Stimulated activated naive CD8-positive, alpha-beta T cell treated with anti-CD3 and anti-CD28 coated beads, Interleukin-15, Interleukin-2, amounts not matched to agents 100 U/mL and 50 U/mL, for 24 hours (primary cell): ENCODE results near the gene SCTR.
A peak's percentile ranks its signal among the peaks of the same experiment; 100 is the strongest.

ENCODE experiments used
- ATAC-seq: fragments of 150-1000 bp; cut with Tn5 transposase; one replicate; pipeline ENCODE4 v1.10.0; 2021
- DNase-seq: peaks from one replicate; pipeline ENCODE4 v3.0.0; 2021

SCTR gene

DNA sequence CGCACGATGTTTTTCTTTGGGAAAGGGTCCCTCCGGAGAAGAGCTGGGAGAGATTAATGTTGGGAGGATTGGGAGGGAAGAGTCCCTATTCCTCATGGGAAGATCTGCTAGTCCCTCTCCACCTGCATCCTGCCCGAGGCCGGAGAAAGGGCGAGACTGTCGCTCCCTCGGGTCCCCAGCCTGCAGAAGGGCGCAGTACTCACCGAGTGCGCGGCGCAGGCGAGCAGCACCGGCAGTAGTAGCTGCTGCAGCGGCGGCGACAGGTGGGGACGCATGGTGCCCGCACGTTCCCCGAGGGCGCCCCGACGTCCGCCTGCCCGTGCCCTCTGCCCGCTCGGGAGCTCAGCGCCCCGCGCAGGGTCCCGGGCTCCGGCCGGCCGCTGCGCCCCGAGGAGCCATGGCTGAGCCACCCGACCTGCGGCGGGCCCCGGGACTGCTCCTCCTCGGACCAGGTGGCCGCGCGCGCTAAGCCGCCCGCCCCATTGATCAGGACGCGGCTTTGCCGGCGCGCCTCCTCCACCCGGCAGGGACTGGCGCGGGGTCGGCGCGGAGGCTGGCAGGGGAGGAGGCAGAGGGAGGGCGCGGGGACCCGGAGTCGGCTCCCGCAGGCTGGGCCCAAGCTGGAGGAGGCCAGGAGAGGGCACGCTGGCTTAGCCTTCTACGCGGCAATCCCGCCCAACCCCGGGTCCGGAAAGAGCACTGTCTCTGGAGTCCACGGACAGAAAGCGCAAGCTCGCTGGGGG lies at the start of gene SCTR:
Gene SCTR (minus strand): TSS at position 532 of the 743 bp plus-strand sequence. CDS start 257 bp downstream, at position 275.
- ATAC-seq (no peak), DNase-seq (no peak)

DNA sequence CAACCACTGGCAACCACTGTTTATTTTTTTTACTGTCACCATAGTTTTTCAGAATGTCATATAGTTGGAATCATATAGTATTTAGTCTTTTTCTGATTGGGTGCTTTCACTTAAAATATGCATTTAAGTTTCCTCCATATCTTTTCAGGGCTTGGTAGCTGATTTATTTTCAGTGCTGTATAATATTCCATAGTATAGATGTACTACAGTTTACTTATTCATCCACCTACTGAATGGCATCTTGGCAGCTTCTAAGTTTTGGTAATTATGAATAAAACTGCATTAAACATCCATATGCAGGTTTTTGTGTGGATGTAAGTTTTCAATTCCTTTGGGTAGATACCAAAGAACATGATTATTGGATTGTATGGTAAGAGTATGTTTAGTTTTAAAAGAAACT lies 43.0 kb upstream of the SCTR start:
- no peak for DNase-seq
- no peak for ATAC-seq

DNA sequence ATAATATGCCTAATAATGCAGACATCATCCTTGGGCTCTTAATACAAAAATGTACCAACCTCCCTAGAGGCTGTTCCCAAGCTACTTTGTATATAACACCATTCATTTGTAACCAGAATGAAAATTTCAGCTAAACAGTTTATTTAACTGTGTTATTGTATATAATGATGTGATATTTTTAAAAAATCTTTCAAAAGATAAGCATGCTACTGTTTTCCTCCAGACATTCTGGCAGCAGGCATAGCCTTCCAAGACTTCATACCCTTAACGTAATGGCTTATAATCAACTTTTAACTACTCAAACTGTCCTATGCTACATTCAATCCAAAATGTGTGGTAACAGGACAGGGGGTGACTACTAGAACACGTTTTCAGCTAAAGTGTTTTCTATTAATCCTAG lies 41.2 kb upstream of the SCTR start:
- DNase-seq (no peak), ATAC-seq (no peak)

DNA sequence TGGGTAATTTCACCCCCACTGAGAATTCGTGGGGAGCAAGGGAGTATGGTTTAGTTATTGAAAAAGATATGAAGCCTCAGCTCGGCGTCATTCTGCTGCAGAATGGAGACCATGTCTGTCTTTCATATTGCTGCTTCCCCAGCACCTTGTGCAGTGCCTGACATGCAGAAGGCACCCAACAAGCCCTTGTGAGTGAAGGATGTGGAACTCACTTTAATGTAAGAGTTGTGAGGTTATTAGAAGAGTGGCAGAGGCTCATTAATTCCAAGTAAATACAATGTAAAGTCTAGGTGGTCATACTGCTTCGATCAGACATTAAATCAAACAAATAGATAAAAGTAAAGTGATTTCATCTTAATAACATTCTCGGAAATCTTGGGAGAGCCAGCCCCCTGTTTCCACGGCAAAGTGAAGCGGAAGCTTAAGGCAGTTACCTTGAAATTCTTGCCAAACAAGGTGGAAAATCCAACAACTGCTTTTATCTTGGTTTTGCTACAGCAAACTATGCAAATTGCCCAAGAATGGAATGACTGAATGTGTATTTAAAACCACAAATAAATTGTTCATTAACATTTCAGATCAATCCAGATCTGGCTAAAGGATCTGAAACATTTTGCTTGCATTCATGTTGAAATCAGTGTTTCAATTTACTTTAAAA lies 29.5 kb upstream of the SCTR start:
- ATAC-seq (no peak), DNase-seq (no peak)

DNA sequence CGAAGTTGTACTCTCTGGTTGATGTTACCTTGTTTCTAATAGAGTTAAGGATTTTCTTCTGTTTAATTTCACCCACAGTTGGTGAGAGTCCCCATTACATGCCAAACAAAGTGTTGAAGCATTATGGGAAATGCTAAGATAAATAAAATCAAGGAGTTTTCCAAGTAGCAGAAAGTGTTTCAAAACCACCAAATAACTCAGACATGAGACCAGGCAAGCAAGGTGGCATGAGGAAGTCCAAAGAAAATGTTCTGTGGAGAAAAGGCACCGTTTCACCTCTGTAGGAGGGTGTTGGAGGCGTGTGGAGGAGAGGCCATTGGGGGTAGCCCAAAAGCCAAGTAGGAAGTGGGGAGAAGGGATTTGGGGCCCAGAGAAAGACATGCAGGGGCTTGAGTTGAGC lies 28.6 kb upstream of the SCTR start:
- DNase-seq: no peak

DNA sequence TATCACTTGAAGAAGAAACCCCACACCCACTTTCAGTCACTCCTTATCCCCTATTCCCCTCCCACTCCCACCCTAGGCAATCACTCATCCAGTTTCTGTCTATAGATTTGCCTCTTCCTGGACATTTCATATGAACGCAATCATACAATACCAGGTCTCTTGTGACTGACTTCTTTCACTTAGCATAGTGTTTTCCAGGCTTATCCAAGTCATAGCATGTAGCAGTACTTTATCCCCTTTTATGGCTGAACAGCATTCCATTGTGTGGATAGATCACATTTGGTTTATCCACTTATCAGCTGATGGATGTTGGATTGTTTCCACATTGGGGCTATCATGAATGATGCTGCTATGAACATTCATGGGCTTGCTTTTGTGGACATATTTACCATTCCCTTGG lies 26.6 kb upstream of the SCTR start:
- DNase-seq (no peak), ATAC-seq (no peak)

More for the DNA sequence above, 28.6 kb upstream of the SCTR start:
- no peak for ATAC-seq

DNA sequence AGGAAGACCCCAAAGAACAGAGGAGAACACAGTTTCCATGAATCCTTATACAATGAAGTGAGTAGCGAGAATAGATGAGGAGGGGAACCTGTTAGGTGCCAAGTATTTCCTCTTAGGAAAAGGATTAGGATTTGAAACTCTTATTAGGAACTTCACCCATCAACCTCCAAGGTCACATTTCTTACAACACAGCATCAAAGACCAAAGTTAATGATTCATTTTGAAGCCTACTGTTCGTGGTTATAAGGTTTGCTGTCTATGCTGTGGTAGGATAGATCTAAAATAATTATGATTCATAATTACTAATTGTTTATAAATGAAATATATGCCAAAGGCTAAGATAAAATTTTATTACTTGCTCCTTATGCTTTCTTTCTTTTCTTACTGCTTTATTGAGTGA lies 26.1 kb upstream of the SCTR start:
- DNase-seq (no peak), ATAC-seq (no peak)

DNA sequence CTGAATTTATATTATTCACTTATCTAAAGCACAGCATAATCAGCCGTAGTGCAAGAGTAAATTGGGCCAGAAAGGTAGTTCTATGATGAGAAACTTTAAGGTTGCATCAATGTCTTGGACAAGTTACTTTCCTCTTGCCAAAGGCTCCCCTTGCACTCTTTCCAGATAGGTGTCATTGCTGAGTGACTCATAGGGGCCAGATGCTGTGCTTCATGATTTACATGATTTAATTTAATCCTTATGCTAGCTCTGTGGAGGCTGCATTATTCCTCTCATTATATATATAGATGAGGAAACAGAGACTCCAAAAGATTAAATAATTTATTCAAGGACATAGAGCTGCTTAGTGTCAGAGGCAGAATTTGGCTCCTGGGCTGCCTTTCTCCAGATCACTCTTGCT lies 25.0 kb upstream of the SCTR start:
- no peak for ATAC-seq
- DNase-seq: no peak

DNA sequence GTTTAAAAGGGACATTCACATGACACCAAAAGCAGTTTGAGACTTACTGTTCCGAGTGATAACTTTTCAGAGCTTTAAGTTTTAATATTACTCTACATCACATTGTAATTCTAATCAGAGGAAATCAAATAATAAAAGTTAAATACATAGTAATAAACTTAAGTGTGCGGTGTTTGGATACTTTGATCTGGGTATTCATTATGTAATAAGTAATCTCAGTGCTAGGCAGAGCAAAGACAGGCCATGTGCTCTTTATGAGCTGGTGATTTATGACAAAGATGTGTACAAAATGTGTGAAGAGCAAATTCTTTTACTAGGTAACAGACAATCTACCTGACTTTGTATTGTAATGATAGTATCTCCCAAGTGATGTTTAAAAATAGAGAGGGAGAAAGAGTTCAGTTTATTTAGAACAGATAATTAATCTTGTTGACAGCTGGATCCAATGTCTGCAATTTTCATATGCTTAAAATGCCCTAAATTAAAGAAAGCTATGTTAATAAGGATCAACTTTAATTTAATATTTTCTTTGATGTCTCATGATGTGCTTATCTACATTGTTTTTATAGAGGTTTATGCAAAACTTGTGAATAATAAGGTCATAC lies 24.3 kb upstream of the SCTR start:
- DNase-seq (no peak), ATAC-seq (no peak)

DNA sequence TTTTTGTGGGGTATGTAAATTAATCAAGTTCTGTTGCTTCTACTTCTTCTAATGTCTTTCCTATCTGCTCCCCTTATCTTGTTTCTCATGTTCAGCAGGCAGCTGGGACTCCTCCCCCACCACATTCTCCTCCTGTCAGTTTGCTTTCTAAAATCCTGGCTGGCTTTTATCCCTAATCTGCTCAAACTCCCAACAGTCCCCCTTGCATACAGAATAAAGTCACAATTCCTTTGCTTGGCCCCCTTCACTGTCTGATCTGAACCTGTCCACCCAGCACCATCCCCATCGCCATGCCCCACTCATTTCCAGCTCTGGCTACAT lies 22.1 kb upstream of the SCTR start:
- DNase-seq: no peak
- ATAC-seq: no peak

DNA sequence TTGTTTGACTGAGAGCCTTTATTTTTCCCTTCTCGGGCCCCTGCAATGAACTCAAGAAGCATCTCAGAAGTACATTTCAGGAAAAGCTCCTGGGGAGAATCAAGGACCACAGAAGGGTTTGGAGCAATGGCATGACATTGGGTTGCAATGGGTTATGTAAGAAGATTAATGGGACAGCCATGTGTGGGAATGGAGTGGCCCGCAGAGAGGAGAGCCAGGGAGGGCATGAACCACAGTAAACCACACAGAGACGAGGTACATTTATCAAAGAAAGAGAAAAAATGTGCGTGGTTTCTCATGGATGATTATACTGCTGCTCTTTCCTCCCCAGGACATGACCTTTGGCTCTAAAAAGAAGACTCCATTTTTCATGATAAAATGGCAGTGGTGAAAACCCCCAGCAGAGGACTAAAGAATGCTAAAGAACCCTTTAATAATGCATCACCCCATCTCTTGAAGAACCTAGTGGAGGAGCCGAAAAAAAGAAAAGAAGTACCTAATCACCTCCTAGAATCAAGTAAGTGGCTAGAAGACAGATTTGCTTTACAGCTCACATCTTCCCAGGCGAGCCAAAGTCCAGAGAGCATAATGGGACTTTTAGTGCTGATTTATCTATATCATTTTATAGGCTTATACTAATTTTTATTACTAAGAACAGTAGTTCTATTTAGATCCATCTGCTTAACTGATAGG lies 21.6 kb upstream of the SCTR start:
- no peak for ATAC-seq

DNA sequence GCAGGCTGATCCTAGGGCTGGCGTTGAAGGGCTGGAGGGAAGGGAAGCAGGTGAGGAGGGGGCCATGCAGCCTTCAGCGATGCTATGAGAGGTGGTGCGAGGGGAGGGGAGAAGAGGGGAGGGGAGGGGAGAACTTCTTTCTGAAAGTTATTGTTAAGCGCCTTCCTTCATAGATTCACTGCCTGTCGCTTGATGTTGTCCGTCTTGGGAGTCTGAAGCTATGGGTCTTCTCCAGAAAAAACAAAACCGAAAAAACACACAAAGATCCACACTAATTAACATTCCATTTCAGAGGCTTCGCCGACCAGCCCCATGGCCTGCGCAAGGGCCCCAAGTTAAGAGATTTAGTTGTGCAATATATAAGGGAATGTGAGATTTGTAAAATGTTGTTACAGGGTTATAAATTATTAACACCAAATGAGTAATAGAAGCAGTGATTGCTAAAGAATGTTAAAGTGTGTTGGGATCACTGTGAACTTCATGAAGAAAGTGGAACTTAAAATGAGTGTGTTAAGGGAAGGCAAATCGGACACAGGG lies 20.7 kb upstream of the SCTR start:
- DNase-seq: no peak
- no peak for ATAC-seq

More for the DNA sequence above, 21.6 kb upstream of the SCTR start:
- DNase-seq: no peak

DNA sequence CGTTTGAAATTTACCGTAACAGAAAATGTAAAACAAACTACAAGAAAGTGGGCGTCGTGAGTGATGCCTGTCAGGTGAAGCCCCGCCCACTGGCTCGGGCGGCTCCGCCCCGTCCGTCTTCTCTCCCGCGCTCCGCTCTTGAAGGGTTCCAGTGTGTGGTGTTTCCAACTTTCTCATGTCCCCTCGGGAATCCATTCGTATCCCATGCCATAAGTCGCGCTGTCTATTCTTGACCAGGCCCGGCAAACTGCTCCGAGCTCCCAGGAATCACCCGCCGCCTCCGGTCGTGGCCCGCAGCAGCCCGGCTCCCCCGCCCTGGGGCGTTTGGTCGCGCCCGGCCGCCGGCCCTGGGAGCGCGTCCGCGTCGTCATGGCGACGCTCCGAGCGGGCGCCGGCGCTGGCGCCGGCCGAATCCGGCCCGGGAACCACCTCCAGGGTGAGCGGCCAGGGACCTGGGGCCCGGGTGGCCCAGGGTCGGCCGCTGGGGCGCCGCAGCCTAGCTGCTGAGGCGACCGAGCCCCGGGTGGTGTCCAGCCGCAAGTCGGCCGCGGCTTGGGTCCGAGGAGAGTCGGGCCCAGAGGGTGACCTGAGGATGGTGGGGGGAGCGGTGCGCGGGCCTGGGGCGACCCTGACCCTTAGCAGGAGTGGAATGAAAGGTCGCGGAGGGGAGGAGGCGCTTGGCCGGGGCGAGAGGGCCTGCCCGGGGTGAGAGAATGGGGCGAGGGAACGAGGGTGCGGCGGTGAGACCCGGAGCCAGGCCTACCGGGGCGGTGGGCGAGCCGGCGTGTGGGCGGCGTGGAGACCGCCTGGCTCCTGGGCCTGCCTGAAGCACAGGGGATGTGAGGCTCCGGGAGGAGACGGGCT lies 20.0 kb upstream of the SCTR start, which contains the start of gene CFAP221:
Gene CFAP221 (plus strand): TSS at position 375 of the 864 bp plus-strand sequence. CDS start 1,683 bp downstream, outside the sequence.
- peak; percentile 71 for DNase-seq
- peak; percentile 71 for ATAC-seq

DNA sequence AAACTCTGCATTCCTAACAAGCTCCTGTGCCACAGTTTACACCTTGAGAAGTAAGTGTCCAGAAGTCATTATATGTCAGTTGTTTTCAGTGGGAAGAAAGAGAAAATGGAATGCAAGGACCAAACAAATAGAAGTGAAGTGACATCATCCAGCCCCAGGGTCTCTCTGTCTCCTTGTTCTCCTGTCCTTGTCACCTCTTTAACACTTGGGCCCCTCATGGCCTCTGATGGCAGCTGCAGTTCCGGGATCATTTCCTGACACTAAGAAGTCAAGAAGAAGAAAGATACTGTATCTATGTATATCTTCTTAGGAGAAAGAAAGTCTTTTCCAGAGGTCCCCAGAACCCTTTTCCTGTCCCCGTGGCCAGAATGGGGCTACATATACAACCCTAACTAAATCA lies 17.2 kb upstream of the SCTR start:
- no peak for DNase-seq
- ATAC-seq: no peak

DNA sequence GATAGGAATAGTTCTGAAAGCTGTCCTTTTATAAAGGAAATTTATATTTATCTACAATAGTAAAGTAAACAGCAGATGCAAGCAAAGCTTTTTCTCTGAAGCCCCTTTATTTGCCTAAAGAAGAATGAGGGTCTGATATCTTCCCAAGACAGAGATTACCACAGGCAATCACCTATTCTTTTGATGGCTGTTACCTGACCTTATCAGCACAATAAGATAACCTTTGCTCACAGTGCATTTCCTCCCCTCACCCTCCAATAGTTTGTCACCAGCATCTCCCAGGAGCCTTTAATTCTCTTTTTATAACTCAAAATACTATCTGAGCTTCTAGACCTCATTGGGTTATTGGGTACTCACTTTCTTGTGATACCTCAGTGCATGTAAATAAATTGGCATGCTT lies 13.5 kb upstream of the SCTR start:
- DNase-seq (no peak), ATAC-seq (no peak)

DNA sequence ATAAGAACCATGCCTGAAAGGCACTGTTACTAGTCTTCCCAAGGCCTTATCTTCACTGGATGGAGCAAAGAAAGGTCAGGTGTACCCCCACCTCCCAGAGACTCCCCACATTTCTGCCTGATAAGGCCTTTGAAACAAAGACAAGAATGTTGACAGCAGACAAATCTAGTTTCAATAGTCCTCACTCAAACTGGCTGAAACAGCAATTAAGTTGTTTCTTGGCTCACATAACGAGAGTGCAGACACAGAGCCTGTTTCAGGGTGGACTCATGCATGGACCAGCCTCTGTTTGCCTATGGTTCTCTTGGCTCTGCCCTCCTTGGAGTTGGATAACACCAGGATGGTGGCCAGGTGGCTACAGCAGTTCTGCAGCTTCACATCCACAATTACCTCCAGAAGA lies 12.4 kb upstream of the SCTR start:
- ATAC-seq (no peak), DNase-seq (no peak)

DNA sequence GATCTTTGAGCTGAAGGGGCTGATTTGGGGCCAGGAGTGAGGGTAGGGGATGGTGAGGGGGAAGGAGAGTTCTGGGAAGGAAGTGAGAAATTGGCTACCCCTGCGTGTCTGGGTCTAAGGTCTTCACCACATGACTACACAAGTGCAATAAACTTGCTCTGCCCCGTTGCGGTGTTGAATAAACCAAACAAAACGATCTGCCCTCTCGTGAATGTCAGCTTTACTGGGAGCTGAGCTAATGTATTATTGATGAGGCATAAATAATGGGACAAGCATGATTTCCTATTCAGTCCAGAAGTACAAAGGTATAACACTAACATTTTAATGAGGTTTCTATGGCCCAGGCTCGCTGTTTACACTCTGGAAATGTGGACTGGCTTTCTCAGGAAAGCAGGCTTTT lies 11.9 kb upstream of the SCTR start:
- ATAC-seq (no peak), DNase-seq (no peak)

DNA sequence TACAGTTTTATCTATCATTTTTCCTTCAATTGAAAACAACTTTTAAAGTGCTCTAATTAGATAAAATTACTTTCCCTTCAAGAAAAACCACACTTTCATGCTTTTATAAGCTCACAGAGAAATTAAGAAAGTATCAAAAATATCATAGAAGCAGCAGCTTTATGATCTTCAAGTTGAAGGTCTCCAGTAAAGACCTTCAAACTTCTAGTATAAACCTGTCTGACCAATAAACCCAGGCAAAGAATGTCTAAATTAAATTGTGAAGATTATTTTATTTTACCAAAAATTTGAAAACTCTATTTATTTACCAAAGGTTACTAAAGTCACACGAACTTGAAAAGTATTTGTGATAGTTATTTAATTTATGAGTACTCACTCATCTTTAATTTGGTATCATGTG lies 9.3 kb upstream of the SCTR start:
- no peak for DNase-seq
- no peak for ATAC-seq

DNA sequence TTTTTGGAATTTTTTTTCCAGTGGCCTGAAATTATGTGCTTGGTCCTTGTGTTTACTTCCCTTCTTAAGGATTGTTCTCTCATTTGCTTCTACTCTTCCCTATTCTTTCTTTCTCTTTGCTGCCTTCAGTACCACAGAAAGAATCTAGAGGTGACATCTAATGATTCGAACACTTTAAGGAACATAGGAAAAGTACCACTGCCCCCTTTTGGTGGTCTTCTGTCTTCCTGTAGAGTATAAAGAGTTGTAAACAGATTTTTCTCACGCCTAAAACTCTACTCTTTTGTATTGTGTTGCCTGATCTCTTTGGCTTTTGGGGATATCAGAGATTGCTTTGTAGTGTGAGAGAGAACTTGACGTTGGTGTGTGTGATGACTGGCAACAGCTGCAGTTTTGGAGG lies 7.0 kb upstream of the SCTR start:
- no peak for ATAC-seq

DNA sequence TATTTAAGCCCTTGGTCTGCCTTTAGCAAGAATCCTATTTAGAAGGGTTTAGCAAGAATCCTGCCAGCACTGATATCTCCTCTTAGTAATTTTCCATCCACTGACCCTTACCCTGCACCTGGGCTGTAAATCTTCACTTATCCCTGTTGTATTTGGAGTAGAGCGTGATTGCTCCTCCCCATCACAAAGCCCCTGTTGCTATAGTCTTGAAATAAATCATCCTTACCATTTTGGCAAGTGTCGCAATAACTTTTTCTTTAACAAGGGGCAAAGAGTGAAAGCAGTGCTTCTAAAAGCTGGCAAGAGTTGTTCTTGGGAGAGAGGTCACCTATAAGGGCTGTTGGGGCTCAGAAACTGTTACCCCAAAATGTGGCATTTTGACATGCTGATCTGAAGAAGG lies 3.7 kb upstream of the SCTR start:
- ATAC-seq (no peak), DNase-seq (no peak)

More for the DNA sequence above, 7.0 kb upstream of the SCTR start:
- DNase-seq: no peak

DNA sequence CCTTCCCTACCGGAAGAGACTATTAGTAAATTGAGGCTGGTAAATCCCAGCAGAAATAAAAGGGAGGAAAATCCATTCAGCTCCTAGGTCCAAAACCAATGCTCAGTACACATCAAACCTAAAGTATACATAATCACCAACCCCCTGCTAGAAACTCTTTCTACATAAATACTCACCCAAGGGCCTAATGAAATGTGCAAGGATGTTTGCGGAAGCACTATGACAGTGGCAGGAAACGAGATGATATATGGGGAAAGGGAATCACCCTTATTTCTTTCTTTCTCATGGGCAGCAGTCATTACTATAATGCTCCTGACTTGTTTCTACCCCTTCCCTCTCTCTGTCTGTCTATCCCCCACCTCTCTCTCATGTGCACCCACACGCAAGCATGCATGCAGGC lies 1.3 kb upstream of the SCTR start:
- ATAC-seq: no peak
- no peak for DNase-seq
